Esophagus squamous epithelium (tissue), 5 donors: ENCODE measurements around the gene LNPK. TPM values are rescaled to one million over a fixed set of nuclear protein-coding genes. Genes with fewer than 3 reads are reported as not detected.

ENCODE experiments used
- DNase-seq: peaks from one replicate; lab custom pipeline; 2025; lab: John Stamatoyannopoulos, UW
- H3K27ac ChIP-seq, 4 donors: fragments of 200-600 bp; sonication (generic); one replicate each; pipeline ENCODE4 v1.5.1; 2016 to 2019; ENCODE audit warnings: mild to moderate bottlenecking in 1 of 4
- H3K27me3 ChIP-seq, 4 donors: fragments of 200-600 bp; sonication (generic); 1 replicate in 3 of 4; 2 replicates in 1 of 4; pipeline versions ENCODE4 v1.5.1 to v1.6.0; 2017 to 2021; ENCODE audit warnings: antibody characterized with exemption in 1 of 4
- H3K36me3 ChIP-seq, 3 donors: fragments of 200-600 bp; sonication (generic); one replicate each; pipeline ENCODE4 v1.5.1; 2016 to 2019
- H3K4me1 ChIP-seq, 3 donors: fragments of 200-600 bp; sonication (generic); one replicate each; pipeline ENCODE4 v1.5.1; 2017 to 2019
- H3K4me3 ChIP-seq, 4 donors: fragments of 200-600 bp; sonication (generic); 1 replicate in 3 of 4; 2 replicates in 1 of 4; pipeline ENCODE4 v1.5.1; 2016 to 2019; ENCODE audit warnings: mild to moderate bottlenecking in 2 of 4, moderate library complexity in 1 of 4
- H3K9me3 ChIP-seq, 3 donors: fragments of 200-600 bp; sonication (generic); one replicate each; pipeline ENCODE4 v1.5.1; 2016 to 2019
- CTCF ChIP-seq, 6 experiments: fragments of 450-650 bp in 4 of 6; fragments of 200-600 bp in 2 of 6; sonication (generic) in 2 of 6; IDR thresholded peaks; one replicate each; pipeline ENCODE4 v1.5.1; 2016 to 2019; ENCODE audit warnings: antibody characterized with exemption in 6 of 6, mild to moderate bottlenecking in 4 of 6, moderate library complexity in 4 of 6
- POLR2A ChIP-seq, 4 donors: fragments of 450-650 bp; IDR thresholded peaks; one replicate each; pipeline ENCODE4 v1.6.1; 2017; ENCODE audit warnings: antibody characterized with exemption in 4 of 4, mild to moderate bottlenecking in 4 of 4, moderate library complexity in 3 of 4
- WGBS, 2 donors: methylation state at CpG; one replicate each; pipeline ENCODE4 v1.1.5; 2018; 5-methylcytosine and 5-hydroxymethylcytosine counted together
- intact Hi-C: fragments of 100-400 bp; cut with DNase I; formaldehyde crosslinking; loops from one replicate; pipeline ENCODE4 v1.15.0; 2022
- total RNA-seq, 4 donors: library from RNA; depleted of rRNA; stranded (reverse); fragments of >200 nt; gene quantifications; one replicate each; pipeline ENCODE4 v1.1.0, GENCODE V29; 2016
- donor health status: DM: yes; HTN: yes; CAD: no.

The LNPK gene
- total RNA-seq, 4 donors from 2014 or later, result 16.3 to 23.5 (median 19.6) TPM

- H3K36me3 ChIP-seq, result no peaks in the 10 kb centered on the region
- H3K4me3 ChIP-seq, result no peak overlapping the region
- intact Hi-C loops, result no loop called here
- no peaks in the 10 kb centered on the region for H3K4me1 ChIP-seq
- no peak for TF ChIP-seq POLR2A (IDR thresholded peaks at IDR 0.05)
- TF ChIP-seq CTCF (IDR thresholded peaks at IDR 0.05), result no peak
- DNase-seq, result no peak
- no peak overlapping the region for H3K27ac ChIP-seq
- 63 to 77% methylated on average over 2 of the region's 2 CpGs for WGBS, 2 donors
- H3K9me3 ChIP-seq, result no peaks in the 10 kb centered on the region
- no peaks in the 10 kb centered on the region for H3K27me3 ChIP-seq
These were observed 110.0 kb downstream of the LNPK start for GRCh38 chr2:175892046-175892445.

- H3K9me3 ChIP-seq, result no peaks in the 10 kb centered on the region
- H3K36me3 ChIP-seq, result no peaks in the 10 kb centered on the region
- DNase-seq, result no peak
- H3K4me3 ChIP-seq, result no peak overlapping the region
- WGBS, 2 donors, result 82 to 88% methylated on average over 9 of the region's 9 CpGs
- intact Hi-C loops, result no loop called here
- TF ChIP-seq POLR2A (IDR thresholded peaks at IDR 0.05), result no peak
- TF ChIP-seq CTCF (IDR thresholded peaks at IDR 0.05), result no peak
- H3K27me3 ChIP-seq, result no peaks in the 10 kb centered on the region
- H3K27ac ChIP-seq, result no peak overlapping the region
- no peaks in the 10 kb centered on the region for H3K4me1 ChIP-seq
These were observed 111.3 kb downstream of the LNPK start for GRCh38 chr2:175890636-175891242.

GRCh38 chr2:175889701-175890302, 112.3 kb downstream of the LNPK start:
- no peak for DNase-seq
- intact Hi-C loops, result no loop called here
- no peak for TF ChIP-seq POLR2A (IDR thresholded peaks at IDR 0.05)
- TF ChIP-seq CTCF (IDR thresholded peaks at IDR 0.05), result no peak
- Histone ChIP-seq H3K36me3 (no peaks in the 10 kb centered on the region), H3K4me3 (no peak overlapping the region), H3K27ac (no peak overlapping the region), H3K27me3 (no peaks in the 10 kb centered on the region), H3K9me3 (no peaks in the 10 kb centered on the region), H3K4me1 (no peaks in the 10 kb centered on the region)
- WGBS, 2 donors, result 74% methylated on average over 3 of the region's 3 CpGs

DNA sequence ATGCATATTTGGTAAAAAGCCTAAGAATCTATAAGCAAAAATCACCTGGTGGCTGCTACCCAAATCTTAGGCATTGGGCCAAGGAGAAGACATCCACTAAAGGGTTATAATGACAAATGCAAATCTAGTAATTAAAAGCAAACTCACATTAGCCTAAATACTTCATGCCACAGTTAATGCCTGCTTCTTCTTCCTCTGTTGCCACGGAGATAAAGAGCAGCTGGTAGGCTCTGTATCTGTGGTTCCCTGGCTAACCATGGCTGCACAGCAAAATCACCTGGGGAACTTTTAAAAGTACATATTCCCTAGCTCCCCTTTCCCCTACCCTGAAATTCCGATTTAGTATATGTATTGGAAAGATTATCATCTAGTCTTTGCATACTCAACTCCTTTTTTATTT, 114.3 kb downstream of the LNPK start:
- no peak for TF ChIP-seq POLR2A (IDR thresholded peaks at IDR 0.05)
- H3K36me3 ChIP-seq, result no peaks in the 10 kb centered on the region
- H3K4me1 ChIP-seq, result no peaks in the 10 kb centered on the region
- DNase-seq, result no peak
- intact Hi-C loops, result no loop called here
- no peak overlapping the region for H3K27ac ChIP-seq
- 67 to 68% methylated on average over 2 of the region's 2 CpGs for WGBS, 2 donors
- H3K4me3 ChIP-seq, result no peak overlapping the region
- H3K9me3 ChIP-seq, result no peaks in the 10 kb centered on the region
- H3K27me3 ChIP-seq, result no peaks in the 10 kb centered on the region

DNA sequence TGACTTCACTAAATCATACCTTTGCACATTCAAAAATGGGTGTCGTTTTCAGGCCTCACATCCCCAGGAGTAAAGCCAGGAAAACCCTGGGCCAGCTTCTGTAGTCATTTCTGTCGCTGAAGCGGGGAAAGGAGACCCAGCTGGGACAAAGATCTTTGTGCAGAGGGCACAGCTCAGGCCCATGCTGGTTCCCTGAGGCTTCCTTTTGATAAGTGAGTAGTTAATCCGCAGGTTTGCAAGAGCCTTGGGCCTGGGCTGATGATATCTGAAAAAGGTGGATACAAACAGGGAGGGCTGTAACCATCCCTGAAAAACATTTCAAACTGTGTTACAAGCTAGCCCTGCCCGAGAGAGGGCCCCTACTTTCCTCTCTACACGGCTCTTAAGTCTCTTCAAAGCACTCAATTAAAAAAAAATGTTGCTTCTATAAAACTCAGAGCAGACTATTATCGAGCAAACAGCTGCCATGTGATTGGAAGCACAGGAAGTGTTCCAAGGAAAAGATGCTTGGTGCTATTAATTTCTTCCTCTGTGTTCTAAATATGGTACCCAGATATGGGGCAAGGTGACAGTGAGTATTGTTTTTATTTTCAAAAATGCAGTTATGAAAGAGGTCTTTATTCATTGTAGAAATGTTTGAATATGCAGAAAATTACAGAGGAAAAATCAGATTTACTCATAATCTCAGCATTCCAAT, 117.2 kb downstream of the LNPK start:
- Histone ChIP-seq H3K27ac (no peak overlapping the region), H3K4me3 (no peak overlapping the region), H3K9me3 (no peaks in the 10 kb centered on the region), H3K4me1 (no peaks in the 10 kb centered on the region), H3K27me3 (no peaks in the 10 kb centered on the region), H3K36me3 (no peaks in the 10 kb centered on the region)
- intact Hi-C loops, result no loop called here
- WGBS, 2 donors, result 49 to 51% methylated on average over 5 to 7 of the region's 7 CpGs
- DNase-seq, result no peak
- TF ChIP-seq POLR2A (IDR thresholded peaks at IDR 0.05) (no peak), CTCF (IDR thresholded peaks at IDR 0.05) (no peak)
